Measurements from ENCODE around the gene NDUFAF3.

NDUFAF3 gene

DNA sequence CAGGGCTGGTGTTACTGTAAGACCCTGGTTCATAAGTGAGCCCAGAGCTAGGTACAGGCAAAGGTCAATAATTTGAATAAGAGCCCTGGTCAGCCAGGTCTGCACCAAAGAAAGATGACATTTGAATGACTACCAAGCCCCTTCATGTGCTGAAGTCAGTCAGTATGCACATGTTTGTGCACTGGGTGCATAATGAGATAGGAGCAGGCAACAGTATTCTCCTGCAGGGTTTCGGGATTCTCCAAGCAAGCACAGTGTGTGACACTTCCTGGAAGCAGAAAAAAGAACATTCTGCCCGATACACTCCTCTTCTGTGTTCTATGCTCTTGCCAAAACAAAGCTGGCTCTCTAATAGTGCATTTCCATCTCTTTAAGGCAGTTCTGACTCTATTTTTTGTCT, 12.7 kb downstream of the NDUFAF3 start:
- Mint-ChIP-seq H3K4me3 (no peak overlapping the region), H3K36me3 (ENCODE audit: low read depth) (peaks cover 53% of the 10 kb centered on the region), H3K9me3 (no peaks in the 10 kb centered on the region), H3K27ac (peak overlapping the region; percentile 70), H3K4me1 (peaks cover 17% of the 10 kb centered on the region), H3K27me3 (ENCODE audit: low read depth, poor library complexity) (no peaks in the 10 kb centered on the region)
- no peak for DNase-seq
- TF ChIP-seq, protein P1, sequence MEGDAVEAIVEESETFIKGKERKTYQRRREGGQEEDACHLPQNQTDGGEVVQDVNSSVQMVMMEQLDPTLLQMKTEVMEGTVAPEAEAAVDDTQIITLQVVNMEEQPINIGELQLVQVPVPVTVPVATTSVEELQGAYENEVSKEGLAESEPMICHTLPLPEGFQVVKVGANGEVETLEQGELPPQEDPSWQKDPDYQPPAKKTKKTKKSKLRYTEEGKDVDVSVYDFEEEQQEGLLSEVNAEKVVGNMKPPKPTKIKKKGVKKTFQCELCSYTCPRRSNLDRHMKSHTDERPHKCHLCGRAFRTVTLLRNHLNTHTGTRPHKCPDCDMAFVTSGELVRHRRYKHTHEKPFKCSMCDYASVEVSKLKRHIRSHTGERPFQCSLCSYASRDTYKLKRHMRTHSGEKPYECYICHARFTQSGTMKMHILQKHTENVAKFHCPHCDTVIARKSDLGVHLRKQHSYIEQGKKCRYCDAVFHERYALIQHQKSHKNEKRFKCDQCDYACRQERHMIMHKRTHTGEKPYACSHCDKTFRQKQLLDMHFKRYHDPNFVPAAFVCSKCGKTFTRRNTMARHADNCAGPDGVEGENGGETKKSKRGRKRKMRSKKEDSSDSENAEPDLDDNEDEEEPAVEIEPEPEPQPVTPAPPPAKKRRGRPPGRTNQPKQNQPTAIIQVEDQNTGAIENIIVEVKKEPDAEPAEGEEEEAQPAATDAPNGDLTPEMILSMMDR (IDR thresholded peaks at IDR 0.05), result no peak

DNA sequence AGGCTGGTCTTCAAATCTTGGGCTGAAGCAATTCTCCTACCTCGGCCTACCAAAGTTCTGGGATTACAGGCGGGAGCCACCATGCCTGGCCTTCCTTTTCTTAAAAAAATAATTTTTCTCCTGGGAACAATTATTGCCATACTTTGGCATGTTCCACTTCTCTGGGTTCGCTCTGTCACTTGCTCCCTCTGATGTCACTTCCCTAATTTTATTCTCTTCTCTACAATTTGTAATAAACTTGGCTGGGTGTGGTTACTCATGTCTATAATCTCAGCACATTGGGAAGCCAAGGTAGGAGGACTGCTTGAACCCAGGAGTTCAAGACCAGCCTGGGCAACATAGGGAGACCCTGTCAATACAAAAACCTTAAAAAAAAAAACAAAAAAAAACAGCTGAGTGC, 13.4 kb downstream of the NDUFAF3 start:
- no peaks in the 10 kb centered on the region for H3K27me3 Mint-ChIP-seq (ENCODE audit: low read depth, poor library complexity)
- TF ChIP-seq, protein P1 (IDR thresholded peaks at IDR 0.05), result no peak
- H3K36me3 Mint-ChIP-seq (ENCODE audit: low read depth), result peaks cover 53% of the 10 kb centered on the region
- H3K27ac Mint-ChIP-seq, result no peak overlapping the region
- no peaks in the 10 kb centered on the region for H3K9me3 Mint-ChIP-seq
- peaks cover 16% of the 10 kb centered on the region for H3K4me1 Mint-ChIP-seq
- DNase-seq, result no peak
- H3K4me3 Mint-ChIP-seq, result no peak overlapping the region

DNA sequence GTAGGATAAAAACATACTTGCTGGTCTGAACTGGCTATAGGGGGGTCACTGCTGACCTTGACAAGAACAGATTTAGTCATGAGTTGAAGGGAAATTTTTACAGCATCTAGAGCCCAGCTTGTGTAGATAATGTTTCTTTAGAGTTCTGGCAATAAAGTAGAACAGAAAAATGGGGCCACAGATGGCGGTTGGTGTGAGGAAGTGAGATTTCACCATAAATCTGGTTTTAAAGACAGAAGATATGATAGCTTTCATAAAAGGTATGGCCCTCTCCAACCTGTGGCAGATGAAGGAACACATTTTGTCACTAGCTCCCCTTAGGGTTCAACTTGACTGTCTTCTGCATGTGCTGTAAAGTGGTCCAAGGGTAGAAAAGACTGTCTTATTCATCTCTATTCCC, 31.6 kb downstream of the NDUFAF3 start:
- no peak for DNase-seq
- H3K4me1 Mint-ChIP-seq, result no peaks in the 10 kb centered on the region
- no peak overlapping the region for H3K27ac Mint-ChIP-seq
- H3K4me3 Mint-ChIP-seq, result no peak overlapping the region
- TF ChIP-seq, protein P1 (IDR thresholded peaks at IDR 0.05), result no peak
- no peaks in the 10 kb centered on the region for H3K27me3 Mint-ChIP-seq (ENCODE audit: low read depth, poor library complexity)
- H3K9me3 Mint-ChIP-seq, result no peaks in the 10 kb centered on the region
- peaks cover 68% of the 10 kb centered on the region for H3K36me3 Mint-ChIP-seq (ENCODE audit: low read depth)

DNA sequence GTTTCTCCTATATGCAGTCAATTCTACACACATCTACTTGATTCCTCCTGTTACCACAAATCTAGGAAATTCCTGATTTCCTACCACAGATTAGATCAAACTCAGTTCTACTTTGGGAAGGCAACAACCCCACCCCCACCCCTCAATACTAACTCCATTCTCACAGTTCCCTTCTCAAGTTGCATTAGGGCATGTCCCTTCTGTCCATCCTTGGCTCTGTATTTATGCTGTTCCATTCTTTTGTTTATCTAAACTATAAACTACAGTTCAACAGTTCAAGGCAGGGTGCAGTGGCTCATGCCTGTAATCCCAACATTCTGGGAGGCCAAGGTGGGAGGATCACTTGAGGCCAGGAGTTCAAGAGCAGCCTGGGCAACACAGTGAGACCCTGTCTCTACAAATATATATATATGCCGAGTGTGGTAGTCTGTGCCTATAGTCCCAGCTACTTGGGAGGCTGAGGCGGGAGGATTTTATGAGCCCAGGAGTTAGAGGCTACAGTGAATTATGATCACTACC, 32.5 kb downstream of the NDUFAF3 start:
- H3K36me3 Mint-ChIP-seq (ENCODE audit: low read depth), result peaks cover 71% of the 10 kb centered on the region
- H3K4me3 Mint-ChIP-seq, result no peak overlapping the region
- no peak for DNase-seq
- H3K27me3 Mint-ChIP-seq (ENCODE audit: low read depth, poor library complexity), result no peaks in the 10 kb centered on the region
- TF ChIP-seq, protein P1 (IDR thresholded peaks at IDR 0.05), result no peak
- no peaks in the 10 kb centered on the region for H3K4me1 Mint-ChIP-seq
- H3K27ac Mint-ChIP-seq, result peak overlapping the region; percentile 32
- no peaks in the 10 kb centered on the region for H3K9me3 Mint-ChIP-seq

DNA sequence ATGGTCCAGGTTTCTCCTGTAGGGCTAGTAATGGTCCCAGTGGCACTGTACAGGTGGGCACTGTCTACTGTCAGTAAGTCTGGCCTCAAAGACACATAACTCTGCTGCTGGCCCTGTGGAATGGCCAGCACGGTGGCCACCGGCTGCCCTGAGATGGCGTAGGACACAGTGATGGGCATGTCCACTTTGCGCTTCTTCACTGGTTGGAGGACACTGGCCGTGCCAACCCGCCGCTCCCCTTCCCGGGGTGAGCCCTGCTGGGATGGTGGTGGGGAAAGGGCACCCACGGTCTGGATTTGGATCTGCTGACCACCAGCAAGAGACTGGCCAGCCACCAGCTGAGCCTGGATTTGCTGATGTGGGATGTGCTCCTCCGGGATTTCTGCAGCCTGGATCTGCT, 35.3 kb downstream of the NDUFAF3 start:
- Mint-ChIP-seq H3K27ac (no peak overlapping the region), H3K36me3 (ENCODE audit: low read depth) (peaks cover 69% of the 10 kb centered on the region), H3K9me3 (no peaks in the 10 kb centered on the region), H3K27me3 (ENCODE audit: low read depth, poor library complexity) (no peaks in the 10 kb centered on the region), H3K4me3 (no peak overlapping the region), H3K4me1 (no peaks in the 10 kb centered on the region)
- TF ChIP-seq, protein P1 (IDR thresholded peaks at IDR 0.05), result no peak
- no peak for DNase-seq

DNA sequence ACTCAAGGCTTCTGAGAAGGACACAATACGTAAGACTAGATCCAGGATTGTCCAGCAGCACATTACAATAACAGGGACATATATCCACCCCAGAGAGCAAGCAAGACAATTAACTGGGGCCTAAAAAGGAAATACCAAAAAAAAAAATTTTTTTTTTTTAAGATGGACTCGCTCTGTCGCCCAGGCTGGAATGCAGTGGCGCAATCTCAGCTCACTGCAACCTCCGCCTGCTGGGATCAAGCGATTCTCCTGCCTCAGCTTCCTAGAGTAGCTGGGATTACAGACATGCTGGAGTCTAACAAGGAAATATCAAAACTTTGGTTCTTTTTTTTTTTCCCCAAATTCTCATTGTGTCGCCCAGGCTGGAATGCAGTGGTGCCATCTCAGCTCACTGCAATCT, 36.1 kb downstream of the NDUFAF3 start:
- no peak overlapping the region for H3K4me3 Mint-ChIP-seq
- no peaks in the 10 kb centered on the region for H3K27me3 Mint-ChIP-seq (ENCODE audit: low read depth, poor library complexity)
- no peaks in the 10 kb centered on the region for H3K4me1 Mint-ChIP-seq
- peaks cover 67% of the 10 kb centered on the region for H3K36me3 Mint-ChIP-seq (ENCODE audit: low read depth)
- TF ChIP-seq, protein P1 (IDR thresholded peaks at IDR 0.05), result no peak
- DNase-seq, result no peak
- no peaks in the 10 kb centered on the region for H3K9me3 Mint-ChIP-seq
- H3K27ac Mint-ChIP-seq, result peak overlapping the region; percentile 60

All from nephron progenitor cell (in vitro differentiated cells).